ENCODE results near the gene NGEF. TPM values are rescaled to one million over a fixed set of nuclear protein-coding genes. Genes with fewer than 3 reads are reported as not detected.

NGEF gene
- total RNA-seq, 1 donor from 2014 or later: 1.2 TPM

GRCh38 chr2:233041722-233042323 is 28.8 kb upstream of the NGEF start:
- no peaks in the 10 kb centered on the region for H3K36me3 Mint-ChIP-seq (ENCODE audit: insufficient read depth)
- no peaks in the 10 kb centered on the region for H3K4me1 Mint-ChIP-seq (ENCODE audit: low read depth)
- H3K9me3 Mint-ChIP-seq (ENCODE audit: low read depth): no peaks in the 10 kb centered on the region
- H3K27ac Mint-ChIP-seq: no peak overlapping the region
- H3K4me3 Mint-ChIP-seq (ENCODE audit: low read depth): no peak overlapping the region
- TF ChIP-seq CTCF (IDR thresholded peaks at IDR 0.05; ENCODE audit: unreplicated experiment): no peak
- H3K27me3 Mint-ChIP-seq: peaks cover 12% of the 10 kb centered on the region
- DNase-seq (ENCODE audit: low spot score, unreplicated experiment): no peak

GRCh38 chr2:233040571-233040970 is 27.5 kb upstream of the NGEF start:
- no peak overlapping the region for H3K4me3 Mint-ChIP-seq (ENCODE audit: low read depth)
- no peaks in the 10 kb centered on the region for H3K9me3 Mint-ChIP-seq (ENCODE audit: low read depth)
- no peak overlapping the region for H3K27ac Mint-ChIP-seq
- no peaks in the 10 kb centered on the region for H3K36me3 Mint-ChIP-seq (ENCODE audit: insufficient read depth)
- no peaks in the 10 kb centered on the region for H3K4me1 Mint-ChIP-seq (ENCODE audit: low read depth)
- TF ChIP-seq CTCF (IDR thresholded peaks at IDR 0.05; ENCODE audit: unreplicated experiment): no peak
- H3K27me3 Mint-ChIP-seq: peaks cover 12% of the 10 kb centered on the region
- DNase-seq (ENCODE audit: low spot score, unreplicated experiment): no peak

- Mint-ChIP-seq H3K9me3 (ENCODE audit: low read depth) (no peaks in the 10 kb centered on the region), H3K36me3 (ENCODE audit: insufficient read depth) (no peaks in the 10 kb centered on the region), H3K27ac (no peak overlapping the region), H3K4me1 (ENCODE audit: low read depth) (no peaks in the 10 kb centered on the region), H3K27me3 (peaks cover 8% of the 10 kb centered on the region), H3K4me3 (ENCODE audit: low read depth) (no peak overlapping the region)
- no peak for DNase-seq (ENCODE audit: low spot score, unreplicated experiment)
- no peak for TF ChIP-seq CTCF (IDR thresholded peaks at IDR 0.05; ENCODE audit: unreplicated experiment)
These were observed 26.9 kb upstream of the NGEF start for GRCh38 chr2:233039846-233040530.

GRCh38 chr2:233039212-233039845 is 26.3 kb upstream of the NGEF start:
- Mint-ChIP-seq H3K9me3 (ENCODE audit: low read depth) (no peaks in the 10 kb centered on the region), H3K4me1 (ENCODE audit: low read depth) (no peaks in the 10 kb centered on the region), H3K36me3 (ENCODE audit: insufficient read depth) (no peaks in the 10 kb centered on the region), H3K27ac (no peak overlapping the region), H3K4me3 (ENCODE audit: low read depth) (no peak overlapping the region), H3K27me3 (peaks cover 7% of the 10 kb centered on the region)
- TF ChIP-seq CTCF (IDR thresholded peaks at IDR 0.05; ENCODE audit: unreplicated experiment): no peak
- no peak for DNase-seq (ENCODE audit: low spot score, unreplicated experiment)

- Mint-ChIP-seq H3K36me3 (ENCODE audit: insufficient read depth) (no peaks in the 10 kb centered on the region), H3K27me3 (no peaks in the 10 kb centered on the region), H3K4me1 (ENCODE audit: low read depth) (no peaks in the 10 kb centered on the region), H3K27ac (no peak overlapping the region), H3K4me3 (ENCODE audit: low read depth) (no peak overlapping the region), H3K9me3 (ENCODE audit: low read depth) (no peaks in the 10 kb centered on the region)
- TF ChIP-seq CTCF (IDR thresholded peaks at IDR 0.05; ENCODE audit: unreplicated experiment): no peak
- DNase-seq (ENCODE audit: low spot score, unreplicated experiment): no peak
These were observed 24.0 kb upstream of the NGEF start for GRCh38 chr2:233037078-233037477.
